Smooth muscle cell (in vitro differentiated cells): ENCODE results near the gene SALL3. TPM values are rescaled to one million over a fixed set of nuclear protein-coding genes. Genes with fewer than 3 reads are reported as not detected.

ENCODE experiments used
- DNase-seq: peaks from one replicate; lab custom pipeline; 2025; ENCODE audit not compliant: unreplicated experiment; lab: John Stamatoyannopoulos, UW
- H2AFZ ChIP-seq: fragments of 200-600 bp; sonication (generic); 2 replicates; pipeline ENCODE4 v1.6.0; 2016; ENCODE audit warnings: antibody characterized with exemption, low read depth, mild to moderate bottlenecking
- H3F3A ChIP-seq: fragments of 200-600 bp; sonication (generic); 2 replicates; pipeline ENCODE4 v1.6.0; 2017; ENCODE audit warnings: antibody characterized with exemption, low read depth
- H3K27ac ChIP-seq: fragments of 200-600 bp; sonication (generic); 2 replicates; pipeline ENCODE4 v1.5.1; 2016; ENCODE audit warnings: low read depth, mild to moderate bottlenecking
- H3K27me3 ChIP-seq: fragments of 200-600 bp; sonication (generic); 2 replicates; pipeline ENCODE4 v1.6.1; 2016; ENCODE audit warnings: low read depth, mild to moderate bottlenecking
- H3K36me3 ChIP-seq: fragments of 200-600 bp; sonication (generic); 2 replicates; pipeline ENCODE4 v1.5.1; 2016; ENCODE audit warnings: low read depth
- H3K4me1 ChIP-seq: fragments of 200-600 bp; sonication (generic); 2 replicates; pipeline ENCODE4 v1.5.1; 2016; ENCODE audit warnings: low read depth
- H3K4me2 ChIP-seq: fragments of 200-600 bp; sonication (generic); 2 replicates; pipeline ENCODE4 v1.6.0; 2016; ENCODE audit warnings: mild to moderate bottlenecking
- H3K4me3 ChIP-seq: fragments of 200-600 bp; sonication (generic); 2 replicates; pipeline ENCODE4 v1.5.1; 2016; ENCODE audit warnings: mild to moderate bottlenecking
- H3K79me2 ChIP-seq: fragments of 200-600 bp; sonication (generic); 2 replicates; pipeline ENCODE4 v1.6.0; 2016; ENCODE audit warnings: low read depth, mild to moderate bottlenecking
- H3K9ac ChIP-seq: fragments of 200-600 bp; sonication (generic); 2 replicates; pipeline ENCODE4 v1.6.0; 2016; ENCODE audit warnings: low read depth
- H3K9me3 ChIP-seq: fragments of 200-600 bp; sonication (generic); replicated peaks from 2 replicates; pipeline ENCODE4 v1.5.1; 2016; ENCODE audit warnings: low read depth
- H4K20me1 ChIP-seq: fragments of 200-600 bp; sonication (generic); 2 replicates; pipeline ENCODE4 v1.6.0; 2016; ENCODE audit warnings: low read depth
- CTCF ChIP-seq: fragments of 200-600 bp; sonication (generic); IDR thresholded peaks from 2 replicates; pipeline ENCODE4 v1.5.1; 2017; ENCODE audit warnings: borderline replicate concordance, mild to moderate bottlenecking, antibody characterized with exemption; ENCODE audit not compliant: insufficient read depth, poor library complexity, severe bottlenecking
- WGBS: methylation state at CpG from one replicate; pipeline ENCODE4 v1.1.7; 2016; ENCODE audit warnings: low lambda C conversion rate; 5-methylcytosine and 5-hydroxymethylcytosine counted together
- polyA plus RNA-seq: library from polyadenylated mRNA; unstranded; fragments of >200 nt; fragmentation: Nextera tagmentation; extraction: Ambion mirVana; gene quantifications from 2 replicates; pipeline ENCODE4 v1.2.1, GENCODE V29; 2016
- total RNA-seq: library from RNA; depleted of rRNA; stranded (reverse); fragments of >200 nt; gene quantifications from 2 replicates; pipeline ENCODE4 v1.2.3, GENCODE V29; 2014

The SALL3 gene
- total and polyA plus RNA-seq, 2 experiments from 2014 or later: 0.81 to 1.00 TPM

DNA sequence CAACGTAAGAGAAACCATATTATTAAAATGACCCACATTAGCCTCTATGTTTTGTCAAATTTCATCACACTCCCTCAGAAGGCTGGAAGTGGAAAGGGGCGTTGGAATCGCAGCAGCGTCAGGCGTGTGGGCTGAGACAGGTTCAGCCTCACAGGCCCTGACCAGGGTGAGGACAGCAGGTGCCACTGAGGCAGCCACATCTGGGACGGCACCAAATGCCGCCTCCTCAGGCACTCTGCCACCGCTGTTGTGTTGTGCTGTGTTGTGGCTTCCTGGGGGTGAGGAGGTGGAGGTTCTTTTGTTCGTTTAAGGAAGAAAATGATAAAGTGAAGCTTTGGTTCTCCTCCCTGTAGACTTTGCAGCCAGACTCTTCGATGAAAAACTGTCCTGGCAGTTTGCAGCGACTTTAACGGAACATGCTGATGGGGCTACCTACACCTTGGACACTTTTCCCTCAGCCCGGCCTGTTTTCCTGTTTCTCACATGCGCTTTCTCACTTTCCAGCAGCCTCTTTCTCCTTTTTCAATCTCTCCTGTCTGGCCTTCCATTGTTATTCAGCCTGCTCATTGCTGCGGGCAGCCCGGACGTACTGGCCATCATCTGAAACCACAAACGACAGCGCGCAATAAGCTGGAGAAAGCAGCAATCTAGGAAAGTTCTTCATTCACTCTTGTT is 44.9 kb upstream of the SALL3 start:
- Histone ChIP-seq H3K27ac (no peak overlapping the region), H3K9me3 (no peaks in the 10 kb centered on the region), H2AFZ (no peak overlapping the region), H3K36me3 (no peaks in the 10 kb centered on the region), H3K4me3 (no peak overlapping the region), H3K4me1 (no peaks in the 10 kb centered on the region), H3F3A (no peaks in the 10 kb centered on the region), H3K27me3 (peaks cover 2% of the 10 kb centered on the region), H3K79me2 (no peaks in the 10 kb centered on the region), H3K9ac (no peak overlapping the region), H4K20me1 (no peaks in the 10 kb centered on the region), H3K4me2 (no peak overlapping the region)
- no peak for DNase-seq
- TF ChIP-seq CTCF: no peak
- 93% methylated on average over 20 of the region's 20 CpGs for WGBS

- Histone ChIP-seq H3K9me3 (no peaks in the 10 kb centered on the region), H3K4me2 (no peak overlapping the region), H3K4me1 (no peaks in the 10 kb centered on the region), H3K9ac (no peak overlapping the region), H3F3A (no peaks in the 10 kb centered on the region), H4K20me1 (no peaks in the 10 kb centered on the region), H3K27ac (no peak overlapping the region), H3K36me3 (no peaks in the 10 kb centered on the region), H2AFZ (no peak overlapping the region), H3K27me3 (peaks cover 2% of the 10 kb centered on the region), H3K79me2 (no peaks in the 10 kb centered on the region), H3K4me3 (no peak overlapping the region)
- TF ChIP-seq CTCF: no peak
- DNase-seq: no peak
- WGBS: 97% methylated on average over 9 of the region's 9 CpGs
These were observed 44.2 kb upstream of the SALL3 start for GRCh38 chr18:78935406-78935805.

DNA sequence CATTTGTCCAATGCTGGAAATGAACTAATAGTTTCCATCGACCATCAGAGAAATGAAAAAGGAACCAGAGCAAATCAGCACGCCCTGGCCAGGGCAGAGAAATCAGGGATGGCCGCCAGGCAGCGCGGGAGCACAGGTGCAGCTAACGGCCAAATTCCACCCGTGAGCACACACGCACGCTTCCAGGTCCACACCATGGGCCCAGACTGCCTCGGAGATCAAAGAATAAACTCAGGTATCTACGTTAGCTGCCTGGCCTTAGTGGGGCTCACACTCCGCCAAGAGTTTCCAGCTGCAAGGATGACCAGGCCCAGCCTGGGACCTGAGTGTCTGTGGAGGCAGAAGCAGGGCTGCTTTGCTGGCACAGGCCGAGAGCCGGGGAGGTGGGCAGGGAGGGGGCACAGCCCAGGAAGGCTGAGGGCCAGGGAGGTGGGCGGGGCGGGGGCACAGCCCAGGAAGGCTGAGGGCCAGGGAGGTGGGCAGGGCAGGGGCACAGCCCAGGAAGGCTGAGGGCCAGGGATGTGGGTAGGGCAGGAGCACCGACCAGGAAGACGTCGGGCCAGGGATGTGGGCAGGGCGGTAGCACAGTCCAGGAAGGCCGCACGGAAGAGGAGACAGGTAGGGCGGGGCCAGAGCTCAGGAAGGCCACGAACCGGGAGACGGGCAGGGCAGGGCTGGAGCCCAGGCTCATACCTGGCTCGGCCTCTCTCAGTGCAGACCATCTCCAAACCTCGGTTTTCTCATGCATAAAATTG is 43.2 kb upstream of the SALL3 start:
- H3K79me2 ChIP-seq: no peaks in the 10 kb centered on the region
- TF ChIP-seq CTCF: no peak
- WGBS: 92% methylated on average over 20 of the region's 28 CpGs

More for the DNA sequence above, 43.2 kb upstream of the SALL3 start:
- Histone ChIP-seq H2AFZ (no peak overlapping the region), H4K20me1 (no peaks in the 10 kb centered on the region), H3K4me2 (no peak overlapping the region), H3K9ac (no peak overlapping the region), H3K27ac (no peak overlapping the region), H3F3A (no peaks in the 10 kb centered on the region), H3K9me3 (no peaks in the 10 kb centered on the region), H3K4me1 (no peaks in the 10 kb centered on the region), H3K36me3 (no peaks in the 10 kb centered on the region), H3K27me3 (peaks cover 2% of the 10 kb centered on the region), H3K4me3 (no peak overlapping the region)
- no peak for DNase-seq
